GM18517 (cell line): Measurements from ENCODE around the gene SLC2A9.
"Not testable (repeated sequence)": the region's sequence is repeated elsewhere in the genome, so short reads cannot be mapped to it uniquely, and the experiment has no call there.

Experiments
- ATAC-seq: cut with Tn5 transposase; IDR thresholded peaks from one replicate; pipeline ENCODE4 v1.9.1; 2021; ENCODE audit warnings: mild to moderate bottlenecking, moderate library complexity; ENCODE audit not compliant: unreplicated experiment

Gene SLC2A9

DNA sequence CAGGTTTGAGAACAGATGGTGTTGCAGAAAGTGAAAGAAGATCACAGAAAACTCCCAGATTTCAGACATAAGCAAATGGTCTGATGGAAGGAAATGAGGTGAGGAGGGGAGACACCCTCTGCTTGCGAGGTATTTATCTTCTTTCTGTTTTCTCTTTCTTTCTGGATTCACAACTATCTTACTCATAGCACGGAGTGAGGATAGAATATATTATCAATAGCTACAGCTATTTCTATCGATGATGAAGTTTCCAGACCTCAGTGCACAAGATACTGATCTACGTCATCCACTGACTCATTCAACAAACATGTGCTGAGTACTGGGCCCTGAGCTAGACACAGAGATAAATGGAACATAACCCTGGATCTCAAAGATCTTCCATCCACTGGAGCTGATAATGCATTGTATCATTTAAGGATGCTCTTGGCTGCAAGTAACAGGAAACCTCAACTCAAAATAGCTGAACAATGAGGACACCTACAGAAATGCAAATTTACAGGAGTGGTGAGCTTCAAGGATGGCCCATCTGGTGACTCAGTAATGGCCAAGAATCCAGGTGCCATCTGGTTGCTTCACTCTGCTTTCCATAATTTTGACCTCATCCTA lies 21.2 kb downstream of the SLC2A9 start:
- ATAC-seq, result peak; percentile 53

DNA sequence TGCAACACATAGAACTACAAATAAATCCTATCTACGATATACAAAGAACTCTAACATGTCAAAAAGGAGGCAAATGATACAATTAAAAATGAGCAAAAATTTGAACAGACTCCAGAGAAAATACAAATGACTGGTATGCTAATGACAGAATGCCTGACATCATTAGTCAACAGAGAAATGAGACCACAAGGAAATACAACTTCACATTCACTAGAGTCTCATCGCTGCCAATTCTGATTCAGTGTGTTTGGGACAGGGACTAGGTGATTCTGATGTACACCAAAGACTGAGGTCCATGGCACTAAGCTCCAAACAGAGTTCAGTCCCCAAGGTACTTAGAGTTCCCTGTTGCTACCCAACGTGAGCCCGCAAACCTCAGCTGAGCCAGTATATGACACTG lies 23.4 kb downstream of the SLC2A9 start:
- no peak for ATAC-seq

DNA sequence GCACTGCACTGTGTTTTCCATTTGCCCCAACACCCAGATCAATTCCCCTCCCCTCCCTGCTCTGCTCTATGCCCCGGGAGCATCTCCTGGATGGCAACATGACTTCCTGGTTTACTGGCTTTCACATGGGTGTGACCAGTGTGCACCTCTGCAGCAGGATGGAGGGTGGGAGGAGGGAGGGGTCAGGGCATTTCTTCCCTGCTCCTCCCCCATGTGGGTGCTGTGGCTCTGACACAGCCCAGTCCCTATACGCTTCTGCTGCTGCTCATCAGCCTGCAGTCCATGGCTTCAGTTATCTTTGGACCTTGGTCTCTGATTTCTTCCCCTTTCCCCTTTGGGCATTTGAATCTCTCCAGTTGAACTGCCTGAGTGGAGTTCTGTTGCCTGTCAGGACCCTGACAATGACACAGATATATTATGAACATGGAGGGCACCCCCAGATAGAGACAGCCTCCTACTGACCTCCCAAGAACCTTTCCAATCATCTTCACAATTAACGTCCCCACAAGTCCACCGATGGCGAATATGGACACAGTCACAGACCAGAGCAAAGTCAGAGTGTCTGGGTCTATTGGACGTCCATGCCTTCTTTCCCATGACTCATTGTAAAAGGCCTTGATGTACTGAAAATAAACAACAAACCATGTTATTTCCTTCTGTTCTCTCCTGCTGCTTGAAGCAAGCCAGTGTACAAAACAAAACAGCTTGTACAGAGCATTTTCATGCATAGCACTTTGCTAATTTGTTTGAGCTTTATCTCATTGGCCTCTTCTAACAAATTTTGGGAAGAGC lies 24.8 kb downstream of the SLC2A9 start:
- ATAC-seq, result no peak

DNA sequence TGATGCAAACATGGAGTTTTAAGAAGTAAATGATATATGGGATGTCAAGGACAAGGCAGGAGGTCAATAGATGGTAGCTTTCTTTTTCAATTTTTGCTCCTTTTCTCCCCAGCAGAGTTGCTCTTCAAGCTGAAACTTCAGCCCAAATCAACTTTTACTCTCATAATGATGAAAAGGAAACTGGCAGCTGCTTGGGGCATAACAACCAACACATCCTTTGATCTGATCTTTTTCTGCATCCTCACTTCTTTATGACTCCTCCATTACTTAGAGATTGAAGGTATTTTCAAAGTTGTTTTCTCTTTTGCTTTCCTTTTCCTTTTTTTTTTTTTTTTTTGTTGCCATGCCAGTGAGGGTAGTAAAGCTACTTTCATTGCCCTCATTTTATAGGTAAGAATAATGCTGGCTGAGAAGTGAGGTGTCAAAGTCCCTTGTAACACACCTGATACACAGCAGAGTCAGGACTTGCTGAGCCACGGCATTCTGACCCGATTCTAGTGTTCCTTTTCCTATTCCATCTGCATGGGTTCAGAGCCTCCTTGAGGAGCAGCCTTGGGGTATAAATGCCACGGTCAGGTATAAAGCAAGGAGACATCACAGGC lies 26.9 kb downstream of the SLC2A9 start:
- ATAC-seq, result peak; percentile 90

DNA sequence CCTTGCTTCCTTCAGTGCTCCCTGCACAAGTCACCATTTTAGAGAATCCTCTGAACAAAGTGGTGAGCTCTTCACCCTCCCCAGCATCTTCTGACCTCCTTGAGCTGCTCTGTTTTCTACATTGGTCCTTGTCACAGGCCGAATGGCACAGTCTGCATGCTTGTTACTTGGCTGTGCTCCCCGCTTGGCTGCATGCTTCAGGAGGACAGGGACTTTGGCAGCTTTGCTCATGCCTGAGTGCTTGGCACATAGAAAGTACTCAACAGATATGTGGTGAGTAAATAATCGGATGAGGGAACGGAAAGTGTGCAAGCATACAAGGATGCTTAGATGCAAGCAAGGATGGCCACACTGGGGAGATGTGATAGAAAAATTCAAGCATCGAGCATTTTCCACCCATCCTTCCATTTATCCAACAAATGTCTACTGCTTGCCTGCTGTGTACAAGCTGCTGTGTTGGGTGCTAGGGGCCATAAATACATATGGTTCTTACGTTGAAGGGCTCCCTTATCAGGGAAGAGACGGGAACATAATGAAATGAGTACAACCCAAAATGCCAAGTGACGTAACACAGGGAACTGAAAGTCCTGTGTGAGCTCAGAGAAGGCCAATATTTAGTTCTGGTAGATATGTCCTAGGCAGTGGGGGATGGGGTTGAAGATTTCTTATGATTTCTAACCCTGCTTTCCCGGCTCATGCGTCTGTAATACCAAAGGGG lies 31.2 kb downstream of the SLC2A9 start:
- no peak for ATAC-seq

DNA sequence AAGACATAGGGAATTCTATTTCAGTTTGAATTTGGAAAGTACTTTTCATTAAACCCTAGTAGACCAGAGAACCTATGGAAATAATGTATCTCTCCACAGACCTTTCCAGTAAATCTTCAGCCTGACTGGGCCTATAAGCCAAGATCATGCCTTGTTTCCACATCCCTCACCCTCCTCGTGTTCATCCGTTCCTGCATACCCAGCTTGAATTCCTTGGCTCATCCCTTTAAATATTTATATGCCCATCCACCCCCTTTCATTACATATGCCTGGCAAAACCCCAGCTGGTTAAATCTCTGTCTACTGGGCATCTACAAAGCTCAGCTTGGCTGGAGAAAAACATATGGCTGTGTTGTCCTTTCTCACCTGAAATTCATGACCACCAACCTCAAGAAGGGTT lies 32.4 kb downstream of the SLC2A9 start:
- ATAC-seq, result no peak

DNA sequence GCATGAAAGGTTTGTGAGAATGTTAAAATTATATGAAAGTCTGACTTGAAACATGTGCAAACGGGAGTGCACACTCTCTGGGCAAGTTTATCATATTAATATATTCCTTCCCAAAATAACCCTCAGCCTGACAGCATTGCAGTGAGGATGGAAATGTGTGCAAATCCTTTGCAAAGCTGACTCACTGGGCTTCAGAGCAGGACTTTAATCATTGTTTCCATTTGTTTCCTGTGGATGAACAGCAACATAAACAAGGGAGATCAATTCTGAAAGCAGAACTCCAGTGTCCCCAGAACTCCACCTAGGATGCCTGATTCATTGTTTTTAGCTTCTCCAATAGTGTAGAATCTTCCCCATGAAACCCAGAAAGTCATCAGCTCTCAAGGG lies 32.9 kb downstream of the SLC2A9 start:
- peak; percentile 12 for ATAC-seq

DNA sequence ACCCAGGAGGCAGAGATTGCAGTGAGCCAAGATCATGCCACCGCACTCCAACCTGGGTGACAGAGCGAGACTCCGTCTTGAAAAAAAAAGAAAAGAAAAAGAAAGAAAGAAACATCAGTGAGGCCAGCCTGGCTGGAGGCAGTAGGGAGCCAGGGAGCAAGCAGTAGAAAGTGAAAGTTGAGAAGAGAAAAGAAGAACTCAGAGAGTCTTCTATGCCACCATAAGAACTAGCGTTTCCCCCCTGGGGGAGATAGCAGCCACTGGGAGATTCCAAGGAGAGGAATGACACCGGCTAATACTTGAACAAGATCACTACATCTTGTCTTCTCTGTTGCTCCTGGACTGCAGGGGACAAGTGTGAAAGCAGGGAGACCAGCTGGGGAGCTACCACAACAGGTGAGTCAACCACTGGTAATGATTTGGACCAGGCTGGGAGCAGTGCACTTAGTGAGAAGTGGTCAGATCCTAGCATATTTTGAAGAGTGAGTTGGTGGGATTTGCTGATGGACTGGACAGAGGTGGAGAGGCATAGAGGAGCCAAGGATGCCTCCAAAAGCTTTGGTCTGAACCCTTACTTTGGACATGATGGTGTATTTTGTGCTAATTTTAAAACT lies 33.4 kb downstream of the SLC2A9 start:
- peak; percentile 73 for ATAC-seq

DNA sequence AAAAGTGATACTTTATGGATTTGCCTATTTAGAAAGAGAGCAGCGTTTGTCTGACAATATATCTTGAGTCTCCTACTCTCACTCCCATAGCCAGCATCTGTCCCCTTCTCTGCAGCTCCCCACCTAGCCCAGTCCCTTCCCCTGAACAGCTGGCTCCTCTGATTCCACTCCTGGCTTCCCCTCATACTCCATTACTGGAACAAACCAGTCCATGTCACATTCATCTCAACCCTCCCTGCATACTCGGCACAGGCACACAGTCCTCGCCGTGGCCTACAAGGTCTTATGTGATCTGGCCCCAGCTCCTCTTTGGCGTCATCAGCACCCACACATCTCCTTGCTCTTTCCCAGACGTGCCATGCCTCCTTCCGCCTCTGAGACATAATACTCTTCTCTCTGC lies 36.7 kb downstream of the SLC2A9 start:
- no peak for ATAC-seq

DNA sequence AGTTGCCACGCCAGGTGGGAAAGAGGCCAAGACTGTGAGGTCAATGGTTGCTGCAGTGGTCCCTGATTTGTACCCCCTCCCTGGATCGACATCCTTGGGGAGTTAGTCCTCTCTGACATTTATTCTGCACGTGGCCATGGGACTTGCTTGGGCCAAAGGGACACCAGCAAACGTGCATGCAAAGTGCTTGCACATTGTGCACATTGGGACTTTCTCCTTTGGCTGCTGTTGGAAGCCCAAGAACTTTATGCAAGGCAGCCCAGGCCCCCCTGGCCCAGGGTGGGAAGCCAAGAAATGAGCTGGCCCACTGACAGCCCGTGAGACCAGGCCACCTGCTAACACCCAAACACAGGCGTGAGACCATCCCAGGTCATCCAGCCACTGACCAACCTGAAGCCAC lies 38.1 kb downstream of the SLC2A9 start:
- ATAC-seq, result no peak

DNA sequence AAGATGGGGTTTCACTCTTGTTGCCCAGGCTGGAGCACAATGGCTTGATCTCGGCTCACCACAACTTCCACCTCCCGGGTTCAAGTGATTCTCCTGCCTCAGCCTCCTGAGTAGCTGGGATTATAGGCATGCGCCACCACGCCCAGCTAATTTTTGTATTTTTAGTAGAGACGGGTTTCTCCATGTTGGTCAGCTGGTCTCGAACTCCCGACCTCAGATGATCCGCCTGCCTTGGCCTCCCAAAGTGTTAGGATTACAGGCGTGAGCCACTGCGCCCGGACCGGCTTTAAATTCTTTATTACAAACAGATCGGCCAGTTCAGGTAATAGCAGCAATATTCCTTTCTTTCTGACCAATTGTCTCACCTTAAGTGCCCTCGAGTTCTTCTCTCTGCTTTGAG lies 39.4 kb downstream of the SLC2A9 start:
- ATAC-seq, result not testable (repeated sequence)

DNA sequence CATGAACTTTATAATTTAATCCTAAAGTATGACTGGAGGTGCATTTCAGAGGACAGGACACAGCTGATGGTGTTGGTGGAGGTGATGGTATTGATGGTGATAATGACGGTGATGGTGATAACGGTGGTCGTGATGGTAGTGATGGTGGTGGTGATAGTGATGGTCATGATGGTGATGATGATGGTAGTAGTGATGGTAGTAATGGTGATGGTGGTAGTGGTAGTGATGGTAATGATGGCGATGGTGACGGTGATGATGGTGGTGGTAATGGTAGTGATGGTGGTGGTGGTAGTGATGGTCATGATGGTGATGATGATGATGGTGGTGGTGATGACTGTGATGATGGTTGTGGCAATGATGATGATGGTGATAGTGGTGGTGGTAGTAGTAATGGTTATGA lies 40.4 kb downstream of the SLC2A9 start:
- ATAC-seq, result no peak

DNA sequence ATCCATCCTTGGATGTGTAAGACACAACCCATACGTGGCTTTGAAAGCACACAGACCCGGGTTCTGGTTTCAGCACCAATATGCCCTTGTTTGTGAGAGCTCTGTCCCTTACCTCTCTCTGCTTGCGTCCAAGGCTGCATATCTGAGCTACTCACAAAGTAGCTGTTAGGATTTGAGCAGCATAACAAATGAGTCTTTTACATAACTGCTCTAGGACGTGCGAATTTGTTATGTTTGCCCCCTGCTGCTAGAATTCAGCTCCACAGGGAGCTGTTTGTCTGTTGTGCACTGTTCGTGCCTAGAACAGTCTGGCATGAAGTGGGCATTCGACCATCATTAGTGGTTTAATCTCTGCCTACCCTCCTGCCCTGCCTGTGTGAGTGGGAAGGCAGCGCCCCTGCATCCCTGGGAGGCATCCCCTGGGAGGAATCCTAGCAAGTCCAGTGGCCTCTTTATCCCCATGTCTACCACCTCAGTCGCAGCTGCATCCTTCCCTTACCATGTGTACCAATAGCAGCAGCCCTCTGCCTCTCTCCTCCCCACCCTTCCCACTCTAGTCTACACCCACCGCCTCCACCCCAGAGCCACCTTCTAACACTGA lies 42.1 kb downstream of the SLC2A9 start:
- no peak for ATAC-seq

DNA sequence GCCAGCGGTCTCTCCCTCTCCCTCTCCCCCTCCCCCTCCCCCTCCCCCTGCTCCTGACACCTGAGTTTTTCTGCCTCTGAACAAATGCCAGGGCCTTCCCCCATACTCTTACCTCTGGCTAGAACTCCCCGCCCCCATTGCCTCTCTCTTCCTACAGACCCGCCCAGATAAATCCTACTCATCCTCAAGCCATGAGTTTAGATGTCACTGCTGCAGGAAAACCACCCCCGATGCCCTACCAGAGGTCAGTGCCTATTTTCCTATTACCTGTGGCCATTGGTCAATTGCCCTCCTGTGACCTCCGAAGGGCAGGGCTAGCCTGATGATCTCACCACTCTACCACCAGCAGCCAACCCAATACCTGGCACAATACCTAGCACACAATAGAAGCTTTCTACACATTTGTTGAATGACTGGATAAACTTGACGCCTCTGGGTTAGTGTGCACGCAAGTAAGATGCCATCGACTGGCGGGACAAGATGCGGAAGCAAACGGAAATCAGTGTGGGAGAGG lies 43.7 kb downstream of the SLC2A9 start:
- ATAC-seq, result no peak

DNA sequence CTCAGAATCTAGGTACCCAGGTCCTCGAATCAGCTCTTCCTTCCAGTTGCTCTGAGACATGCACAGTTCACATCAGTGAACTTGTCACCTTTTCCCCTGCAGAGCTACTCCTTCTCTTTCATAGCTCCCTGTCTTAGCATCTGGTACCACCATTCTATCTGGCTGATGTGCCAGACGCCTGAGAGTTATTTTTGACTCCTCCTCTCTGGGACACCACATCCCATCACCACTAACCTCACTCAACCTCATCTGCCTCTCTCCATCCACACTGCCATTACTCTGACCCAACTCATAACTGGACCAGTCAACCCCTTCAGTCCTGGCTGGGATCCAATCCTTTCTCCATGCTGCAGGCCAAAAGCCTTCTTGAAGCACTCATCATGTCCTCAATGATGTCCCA lies 44.5 kb downstream of the SLC2A9 start:
- no peak for ATAC-seq

DNA sequence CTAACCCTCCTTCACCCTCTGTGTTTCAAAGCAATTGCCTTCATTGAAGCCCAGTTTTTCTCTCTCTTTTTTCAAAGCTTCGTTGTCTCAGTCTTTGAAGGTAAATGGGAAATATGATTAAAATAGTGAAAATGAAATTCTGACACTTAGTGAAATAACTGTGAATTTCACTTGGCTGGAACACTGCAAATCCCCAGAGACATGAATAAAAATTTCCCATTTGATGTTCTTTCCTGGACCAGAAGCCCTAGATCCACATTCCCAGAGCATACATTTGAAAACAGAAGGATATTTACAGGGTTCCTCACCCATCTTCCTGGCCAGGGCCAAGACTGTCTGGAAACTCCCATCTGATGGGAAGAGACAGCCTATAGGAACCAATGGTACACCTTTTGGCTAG lies 45.0 kb downstream of the SLC2A9 start:
- ATAC-seq, result no peak

DNA sequence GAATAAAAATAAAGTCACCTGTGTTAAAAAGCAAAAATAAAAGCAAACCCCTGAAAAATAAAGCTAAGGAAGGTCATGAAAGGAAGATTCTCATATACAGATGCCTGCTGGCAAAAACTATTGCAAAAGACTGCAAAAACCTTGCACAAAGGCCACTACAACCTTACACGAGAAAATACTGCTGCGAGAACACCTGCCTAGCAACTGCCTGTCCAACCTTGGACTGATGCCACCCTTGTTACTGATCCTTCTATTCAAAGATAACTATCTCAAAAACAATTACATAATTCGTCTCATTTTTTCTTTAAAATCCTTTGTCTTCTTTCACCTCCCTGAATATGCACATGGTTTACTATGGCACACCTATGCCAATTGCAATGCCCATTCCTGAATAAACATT lies 49.6 kb downstream of the SLC2A9 start:
- no peak for ATAC-seq

DNA sequence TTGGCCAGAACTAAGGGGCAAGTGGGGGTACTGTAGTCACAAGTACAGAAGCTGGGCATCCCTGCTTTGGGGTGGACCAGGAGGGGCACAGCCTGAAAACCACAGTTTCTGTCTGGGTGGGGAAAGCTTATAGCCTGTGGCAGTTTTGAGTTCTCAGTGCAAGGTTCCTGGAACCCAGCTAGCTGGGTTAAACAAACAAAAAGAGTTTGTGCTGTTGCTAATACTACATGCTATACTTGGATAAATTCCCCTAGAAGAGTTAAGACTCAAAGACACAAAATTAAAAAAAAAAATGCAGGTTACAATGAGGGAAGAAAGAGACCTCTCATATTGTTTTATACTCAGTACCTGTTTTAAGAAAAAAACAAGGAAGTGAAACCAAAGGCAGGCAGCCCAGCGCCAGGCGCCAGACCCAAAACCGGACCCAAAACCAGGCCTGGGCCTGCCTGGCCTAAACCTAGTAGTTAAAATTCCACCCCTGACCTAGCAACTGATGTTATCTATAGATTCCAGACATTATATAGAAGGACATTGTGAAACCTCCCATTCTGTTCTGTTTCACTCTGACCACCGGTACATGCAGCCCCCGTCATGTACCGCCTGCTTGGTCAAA lies 50.8 kb downstream of the SLC2A9 start:
- peak; percentile 81 for ATAC-seq

DNA sequence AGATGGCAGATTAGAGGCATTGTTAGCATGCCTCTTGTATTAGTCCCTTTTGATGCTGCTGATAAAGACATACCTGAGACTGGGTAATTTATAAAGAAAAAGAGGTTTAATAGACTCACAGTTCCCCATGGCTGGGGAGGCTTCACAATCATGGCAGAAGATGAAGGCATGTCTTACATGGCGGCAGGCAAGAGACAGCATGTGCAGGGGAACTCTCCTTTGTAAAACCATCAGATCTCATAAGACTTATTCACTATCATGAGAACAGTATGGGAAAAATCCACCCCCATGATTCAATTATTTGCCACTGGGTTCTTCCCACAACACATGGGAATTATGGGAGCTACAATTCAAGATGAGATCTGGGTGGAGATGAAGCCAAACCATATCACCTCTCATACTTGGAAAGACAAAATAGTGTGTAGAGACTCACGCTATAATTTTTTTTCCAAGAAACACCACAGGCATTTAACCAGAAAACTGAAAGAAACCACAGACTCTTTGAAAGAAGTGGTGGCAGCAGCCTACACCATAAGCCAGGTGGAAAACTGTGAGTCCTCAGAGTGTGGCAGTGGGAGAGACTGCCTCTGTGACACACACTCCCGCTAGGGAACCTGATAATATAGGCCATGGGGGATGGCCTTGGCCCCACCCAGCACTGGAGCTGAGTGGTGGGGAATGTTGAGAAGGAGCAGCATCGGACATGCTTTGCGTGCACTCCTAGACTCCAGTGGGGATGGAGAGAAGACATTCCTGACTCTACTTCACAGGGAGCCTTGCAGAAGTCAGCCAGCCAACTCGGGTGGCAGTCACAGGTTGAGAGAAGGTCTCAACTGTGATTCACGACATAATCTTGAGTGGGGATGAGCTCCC lies 51.5 kb downstream of the SLC2A9 start:
- ATAC-seq, result no peak
